HG02943 (cell line): Measurements from ENCODE around the gene LAG3.

Experiments used
- ATAC-seq: cut with Tn5 transposase; IDR thresholded peaks from one replicate; pipeline ENCODE4 v1.9.1; 2021; ENCODE audit warnings: mild to moderate bottlenecking, low read depth, moderate library complexity; ENCODE audit not compliant: unreplicated experiment

The LAG3 gene

GRCh38 chr12:6821591-6822425, 49.5 kb downstream of the LAG3 start, which contains the start of gene GPR162:
TSS of gene GPR162 (plus strand) at chr12:6821821. CDS start at chr12:6823899, 2,078 bp downstream.
- no peak for ATAC-seq

- no peak for ATAC-seq
Measured at GRCh38 chr12:6822426-6823135, 50.3 kb downstream of the LAG3 start.

GRCh38 chr12:6823182-6824084, 51.1 kb downstream of the LAG3 start:
- no peak for ATAC-seq

- no peak for ATAC-seq
Measured at GRCh38 chr12:6824085-6824775, 51.9 kb downstream of the LAG3 start.

- ATAC-seq, result no peak
Measured at GRCh38 chr12:6824901-6825381, 52.6 kb downstream of the LAG3 start.

- no peak for ATAC-seq
Measured at GRCh38 chr12:6825398-6826124, 53.2 kb downstream of the LAG3 start.

- no peak for ATAC-seq
Measured at GRCh38 chr12:6826125-6826733, 53.9 kb downstream of the LAG3 start.

- ATAC-seq, result no peak
Measured at GRCh38 chr12:6826734-6827436, 54.6 kb downstream of the LAG3 start.

- ATAC-seq, result no peak
Measured at GRCh38 chr12:6827437-6827911, 55.2 kb downstream of the LAG3 start.
